Cerebellar cortex (tissue), 1 donor: Measurements from ENCODE around the gene CISD3.

Experiments used
- DNase-seq: peaks from one replicate; pipeline ENCODE4 v3.0.0-alpha.2; 2015; ENCODE audit warnings: low spot score

Gene CISD3

DNA sequence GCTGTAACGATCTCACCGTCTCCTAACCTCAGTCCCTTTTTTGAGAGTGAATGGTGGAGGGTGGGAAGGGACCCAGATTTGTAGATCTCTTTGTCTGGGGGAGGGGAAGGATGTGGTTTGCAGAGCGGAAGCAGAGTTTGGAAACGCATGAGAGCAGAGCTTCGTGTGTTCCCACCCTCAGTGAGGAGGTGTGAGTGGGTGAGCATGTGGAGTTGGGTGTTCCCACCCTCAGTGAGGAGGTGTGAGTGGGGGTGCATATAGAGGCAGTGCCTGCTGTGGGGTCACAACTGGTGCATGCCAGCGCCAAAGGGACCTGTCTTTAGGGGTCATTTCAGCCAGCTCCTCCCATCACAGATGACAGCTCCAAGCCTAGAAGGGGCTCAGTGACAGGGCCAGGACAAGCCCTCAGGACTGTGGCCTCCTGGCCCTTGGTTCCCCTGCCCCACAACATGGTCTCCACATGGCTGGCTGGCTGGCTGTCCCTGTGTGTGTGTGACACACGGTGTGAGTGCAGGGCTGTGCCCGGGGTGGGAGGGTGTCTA lies 1.8 kb upstream of the CISD3 start:
- DNase-seq, result no peak

DNA sequence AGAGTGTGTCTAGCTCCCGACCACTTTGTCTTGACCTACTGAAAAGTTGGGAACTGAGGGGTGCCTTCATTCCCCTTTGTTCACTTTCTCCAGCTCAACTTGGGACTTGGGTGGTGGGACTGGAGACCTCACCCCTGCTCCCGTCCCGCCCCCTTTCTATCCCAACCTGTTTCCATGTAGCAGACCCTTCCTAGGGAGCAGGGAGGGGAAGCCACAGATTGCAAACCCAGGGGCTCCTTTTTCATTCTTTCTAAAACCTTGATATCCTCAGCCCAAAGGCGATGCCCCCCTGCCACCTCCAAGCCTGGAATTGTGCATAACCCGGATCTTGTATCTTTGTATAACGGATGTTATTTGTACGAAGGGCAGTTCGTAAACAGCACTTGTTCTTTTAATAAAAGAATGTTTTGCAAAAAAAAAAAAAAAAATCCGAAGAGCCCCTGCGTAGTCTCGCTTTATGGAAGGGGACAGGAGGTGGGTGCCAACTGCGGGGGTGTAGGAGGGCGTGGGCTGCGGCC lies 714 bp upstream of the CISD3 start:
- no peak for DNase-seq

DNA sequence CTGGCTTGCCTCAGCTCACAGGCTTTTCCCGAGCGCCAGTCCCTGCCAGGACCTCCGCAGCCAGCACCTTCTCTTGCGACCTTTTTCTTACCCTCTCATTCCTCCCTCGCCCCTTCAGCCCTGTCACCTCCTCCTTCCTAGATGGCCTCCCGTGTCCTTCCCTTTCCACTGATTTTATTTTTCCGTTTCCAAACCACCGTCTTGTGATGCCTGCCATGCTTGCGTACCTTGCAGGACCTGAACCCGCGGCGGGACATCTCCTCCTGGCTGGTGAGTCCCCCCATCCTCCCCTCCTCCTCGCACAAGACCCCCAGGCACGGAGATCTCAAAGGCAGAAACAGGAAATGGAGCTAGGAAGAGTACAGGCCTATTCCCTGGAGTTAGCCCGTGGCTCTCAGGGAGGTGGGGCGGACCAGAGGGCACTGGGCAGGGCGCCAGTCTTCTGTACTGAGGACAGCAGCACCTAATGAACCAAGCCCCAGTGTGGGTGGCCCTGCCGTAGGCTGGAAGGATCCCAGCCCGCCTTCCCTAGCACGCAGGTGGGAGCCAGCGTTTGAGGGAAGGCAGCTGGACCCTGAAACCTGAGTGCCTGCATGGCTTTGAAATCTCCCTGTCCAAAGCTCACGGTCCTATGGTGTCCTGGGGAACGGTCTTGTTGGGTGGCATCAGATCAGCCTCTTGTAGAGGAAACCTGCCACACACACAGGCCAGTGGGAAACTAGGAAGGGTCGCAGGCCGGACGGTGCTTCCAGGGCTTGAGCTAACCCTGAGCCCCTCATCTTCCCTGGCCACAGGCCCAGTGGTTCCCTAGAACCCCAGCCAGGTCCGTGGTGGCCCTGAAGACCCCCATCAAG lies 612 bp downstream of the CISD3 start:
- no peak for DNase-seq

DNA sequence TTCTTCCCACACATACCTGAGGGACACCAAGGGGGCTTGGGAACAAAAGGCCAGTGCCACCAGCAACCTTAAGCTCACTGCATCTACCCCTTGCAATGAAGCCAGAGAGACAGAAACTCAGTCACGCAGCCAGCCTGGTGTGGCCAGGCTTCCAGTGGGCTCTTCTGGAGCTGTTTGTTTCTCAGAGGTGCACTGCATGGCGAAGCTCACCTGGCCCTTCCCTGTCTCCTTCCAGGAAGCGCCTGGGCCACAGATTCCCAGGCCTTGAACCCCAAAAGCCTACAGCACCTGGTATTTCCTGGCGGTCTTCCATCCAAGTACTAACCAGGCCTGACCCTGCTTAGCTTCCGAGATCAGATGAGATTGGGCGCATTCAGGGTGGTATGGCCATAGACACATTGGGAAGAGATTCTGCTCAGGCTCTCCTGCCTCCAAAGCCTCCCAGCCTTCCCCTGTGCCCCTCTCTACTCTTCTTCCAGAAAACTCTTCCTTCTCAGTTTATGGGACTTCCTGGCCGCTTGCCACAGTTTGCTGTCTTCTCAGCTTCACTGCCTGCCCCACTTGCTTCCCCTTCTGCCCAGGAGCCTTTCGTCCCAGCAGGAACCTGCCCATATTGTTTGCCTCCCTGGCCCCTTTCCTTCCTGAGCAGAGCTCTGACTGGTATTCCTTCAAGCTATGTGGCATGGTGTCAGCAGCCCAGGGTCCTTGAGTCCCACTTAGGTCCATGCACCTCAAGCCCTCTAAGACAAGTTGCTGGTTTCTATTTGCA lies 1.6 kb downstream of the CISD3 start:
- DNase-seq, result no peak

DNA sequence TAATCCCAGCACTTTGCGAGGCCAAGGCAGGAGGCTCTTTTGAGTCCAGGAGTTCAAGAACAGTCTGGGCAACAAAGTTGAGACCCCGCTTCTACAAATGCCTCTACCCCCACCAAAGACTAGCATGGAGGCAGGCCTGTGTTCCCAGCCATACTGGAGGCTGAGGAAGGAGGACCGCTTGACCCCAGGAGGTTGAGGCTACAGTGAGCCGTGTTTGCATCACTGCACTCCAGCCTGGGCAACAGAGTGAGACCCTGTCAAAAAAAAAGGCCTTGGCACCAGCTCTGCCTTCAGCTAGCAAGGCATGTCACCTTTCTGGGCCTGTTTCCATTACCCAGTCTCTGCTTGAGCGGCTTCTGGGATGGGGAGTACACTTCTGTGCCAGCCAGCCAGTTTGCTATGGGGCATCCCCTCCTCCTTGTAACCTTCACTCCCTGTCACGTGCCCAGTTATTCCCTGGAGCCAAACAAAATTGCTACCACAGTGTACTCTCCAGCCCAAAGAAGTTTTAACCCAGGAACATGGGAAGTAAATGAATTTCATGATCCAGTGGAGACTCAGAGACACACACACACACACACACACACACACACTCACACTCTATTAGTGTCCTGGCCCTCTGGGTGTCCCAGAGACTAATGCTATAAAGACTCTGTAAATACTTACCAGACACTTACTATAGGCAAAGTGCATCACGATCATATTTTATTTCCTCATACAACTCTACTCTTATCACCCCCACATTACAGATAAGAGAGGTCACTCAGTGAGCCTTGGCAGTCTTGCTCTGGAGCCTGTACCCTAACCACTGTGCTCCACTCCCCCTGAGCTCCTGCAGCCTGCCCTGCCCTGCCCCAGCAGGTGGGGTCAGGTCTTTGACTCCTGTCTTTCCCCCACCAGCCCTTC lies 2.5 kb downstream of the CISD3 start:
- DNase-seq, result no peak

DNA sequence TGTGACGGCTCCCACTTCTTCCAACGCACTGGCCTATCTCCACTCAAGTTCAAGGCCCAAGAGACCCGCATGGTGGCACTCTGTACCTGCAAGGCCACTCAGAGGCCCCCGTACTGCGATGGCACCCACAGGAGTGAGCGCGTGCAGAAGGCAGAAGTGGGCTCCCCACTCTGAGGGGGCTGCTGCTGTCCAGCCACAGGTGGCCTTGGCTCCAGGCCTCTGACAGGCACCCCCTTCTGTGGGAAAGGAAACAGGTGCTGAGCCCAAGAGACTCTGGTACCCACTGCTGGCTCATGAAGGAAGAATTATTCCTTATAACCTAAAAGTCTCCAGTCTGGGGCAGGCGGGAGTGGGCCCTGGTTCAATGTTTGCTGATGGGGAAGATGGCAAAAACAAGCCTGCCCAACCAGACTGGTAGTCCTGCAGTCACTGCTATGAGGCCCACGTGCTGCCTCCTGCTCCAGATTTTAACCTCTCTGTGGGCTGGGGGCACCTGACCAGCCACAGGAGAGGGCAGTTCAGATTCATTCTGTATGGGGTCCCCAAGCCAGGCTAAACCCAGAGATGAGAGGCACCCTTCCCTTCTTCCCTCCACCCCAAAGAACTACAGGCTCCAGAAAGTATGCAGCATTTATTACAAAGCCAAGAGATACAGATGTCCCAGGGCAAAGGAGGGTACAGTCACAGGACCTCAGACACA lies 3.3 kb downstream of the CISD3 start:
- no peak for DNase-seq

DNA sequence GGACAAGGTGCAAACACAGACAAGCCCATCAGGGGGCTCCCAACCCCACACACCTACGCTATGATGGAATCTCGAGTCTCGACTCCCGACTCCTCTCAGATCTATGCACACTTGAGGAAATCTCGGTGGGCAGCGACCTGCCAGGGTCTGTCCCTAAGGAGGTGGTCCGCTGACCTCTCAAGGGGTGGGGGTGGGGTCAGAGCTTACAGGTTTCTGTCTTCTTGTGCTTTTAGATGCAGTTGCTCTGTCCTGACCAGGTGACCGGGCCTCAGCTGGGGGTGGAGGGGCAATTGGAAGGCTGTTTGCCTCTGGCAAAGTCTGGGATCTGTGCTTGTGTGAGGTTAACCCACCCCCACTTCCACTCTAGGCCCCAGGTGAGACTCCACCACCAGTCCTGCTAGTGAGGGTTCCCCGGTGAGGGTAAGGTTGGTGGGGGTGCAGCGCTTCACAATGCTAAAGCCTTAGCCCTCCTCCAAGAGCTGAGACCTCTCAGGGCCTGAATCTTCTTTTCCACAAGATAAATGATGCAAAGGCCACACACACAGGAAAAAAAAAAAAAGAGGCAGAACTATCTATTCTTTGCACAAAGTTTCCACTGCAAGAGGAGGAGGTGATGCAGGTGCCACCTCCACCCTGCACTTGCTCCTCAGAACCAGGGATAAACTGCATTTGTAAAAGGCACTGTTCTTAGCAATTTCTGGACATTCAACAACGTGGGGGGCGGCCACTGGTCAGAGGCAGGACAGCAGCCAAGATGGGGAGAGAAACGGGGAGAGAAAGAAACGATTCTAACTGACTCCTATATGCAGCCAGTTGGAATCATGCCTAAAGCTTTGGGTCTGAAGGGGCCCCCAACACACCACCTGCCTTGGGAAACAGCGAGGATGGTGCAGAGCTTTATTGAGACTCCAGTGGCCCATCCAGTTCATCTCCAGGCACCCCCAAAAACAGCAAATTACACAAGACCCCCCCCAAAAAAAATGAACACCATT lies 4.1 kb downstream of the CISD3 start:
- peak; percentile 70 for DNase-seq

DNA sequence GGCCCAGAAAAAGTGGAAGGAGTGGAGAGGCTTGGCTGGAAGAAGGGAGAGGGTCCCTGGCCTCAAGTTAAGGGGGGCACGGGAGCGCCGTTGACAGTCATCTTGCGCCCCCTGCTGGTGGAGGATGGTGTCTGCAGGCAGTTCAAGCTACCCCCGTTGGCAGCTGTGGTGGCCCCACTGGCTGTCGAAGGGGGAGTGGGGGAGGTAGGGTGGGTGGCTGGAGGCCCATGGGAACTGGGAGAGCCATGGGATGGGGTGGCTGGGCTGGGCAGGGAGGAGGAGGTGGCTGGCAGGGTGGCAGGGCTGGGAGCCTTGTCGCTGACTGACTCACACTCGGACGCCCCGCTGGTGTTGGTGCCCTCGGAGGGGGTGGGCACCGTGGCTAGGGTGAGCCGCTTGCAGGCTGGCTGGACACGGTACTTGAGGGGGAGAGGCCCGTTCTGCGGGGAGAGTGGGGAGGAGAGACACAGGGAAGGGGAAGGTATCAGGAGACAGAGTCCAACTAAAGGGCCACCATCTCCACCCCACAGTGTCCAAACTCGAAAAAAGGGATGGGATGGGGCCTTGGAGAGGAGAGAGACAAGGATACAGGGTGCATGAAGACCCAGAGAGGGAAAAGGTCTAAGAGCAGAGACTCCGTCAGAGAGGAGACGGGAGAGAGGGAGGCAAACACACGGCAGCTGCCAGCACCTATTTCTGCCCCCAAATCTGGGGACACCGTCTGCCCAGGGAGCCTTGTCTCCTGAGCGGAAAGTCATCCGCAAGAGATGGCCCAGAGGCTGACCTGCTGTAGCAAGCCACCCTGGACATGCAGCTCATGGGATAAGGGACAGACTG lies 5.2 kb downstream of the CISD3 start:
- no peak for DNase-seq

DNA sequence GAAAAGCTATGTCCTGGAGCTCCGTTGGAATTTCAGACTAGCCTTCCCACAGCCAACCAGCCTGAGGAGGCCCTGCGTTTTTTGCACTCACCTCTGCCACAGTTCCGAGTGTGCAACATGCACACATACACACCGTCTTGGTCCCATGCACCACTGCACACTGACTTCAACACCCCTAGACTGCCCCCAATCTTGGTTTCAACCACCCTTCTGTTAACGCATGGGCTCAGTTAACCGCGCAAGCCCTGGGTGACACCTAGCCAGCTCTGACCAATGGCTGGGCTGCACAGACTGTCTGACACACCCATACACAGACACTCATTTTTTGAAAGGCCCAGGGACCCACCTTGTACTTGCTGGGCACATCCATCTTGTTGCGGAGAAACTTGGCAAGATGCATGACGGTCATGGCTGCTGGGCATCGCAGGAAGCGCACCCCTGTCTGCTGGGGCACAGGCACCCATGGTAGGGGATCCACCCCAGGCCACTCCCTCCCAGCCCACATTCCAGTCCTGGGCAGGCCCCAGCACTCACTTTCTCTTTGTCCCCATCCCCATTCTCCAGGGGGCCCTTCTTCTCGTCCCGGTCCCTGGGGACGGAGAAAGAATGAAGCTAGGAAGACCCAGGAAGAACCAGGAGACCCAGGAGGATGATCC lies 8.0 kb downstream of the CISD3 start:
- no peak for DNase-seq

DNA sequence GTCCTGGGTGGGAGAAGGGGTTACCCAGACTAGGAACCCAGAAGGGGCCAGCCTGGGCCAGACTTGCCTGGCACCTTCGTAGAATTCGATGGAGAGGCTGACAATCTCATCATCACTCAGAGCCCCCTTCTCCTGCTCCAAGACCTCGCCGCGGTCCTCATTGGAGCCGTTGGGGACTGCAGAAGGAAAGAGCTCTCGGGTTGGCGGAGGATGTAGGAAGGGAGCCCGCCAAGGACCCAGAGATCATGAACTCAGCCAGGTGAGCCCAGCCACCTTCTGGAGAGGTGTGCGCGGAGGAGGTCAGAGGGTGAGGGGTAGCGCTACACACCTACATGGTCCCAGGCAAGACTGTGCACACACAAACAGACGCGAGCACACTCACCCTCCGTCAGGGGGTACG lies 8.5 kb downstream of the CISD3 start:
- DNase-seq, result no peak

DNA sequence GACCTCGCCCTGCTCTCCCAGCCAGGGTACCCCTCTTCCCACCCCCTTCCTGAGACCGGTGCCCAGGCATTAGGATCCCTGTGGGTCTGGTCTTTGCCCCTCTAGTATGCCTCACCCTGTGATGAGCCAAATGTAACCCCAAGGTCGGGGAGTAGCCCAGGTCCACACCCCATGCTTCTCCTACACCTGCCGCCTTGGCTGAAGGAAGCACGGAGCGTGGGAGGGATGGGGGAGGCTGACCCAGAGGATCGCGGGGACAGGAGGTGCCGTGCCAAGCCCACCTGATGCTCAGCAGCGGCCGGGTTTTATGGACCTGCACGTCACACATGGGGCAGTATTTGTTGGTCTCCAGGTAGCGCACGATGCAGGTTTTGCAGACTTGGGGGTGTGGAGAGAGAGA lies 9.2 kb downstream of the CISD3 start:
- DNase-seq, result no peak

DNA sequence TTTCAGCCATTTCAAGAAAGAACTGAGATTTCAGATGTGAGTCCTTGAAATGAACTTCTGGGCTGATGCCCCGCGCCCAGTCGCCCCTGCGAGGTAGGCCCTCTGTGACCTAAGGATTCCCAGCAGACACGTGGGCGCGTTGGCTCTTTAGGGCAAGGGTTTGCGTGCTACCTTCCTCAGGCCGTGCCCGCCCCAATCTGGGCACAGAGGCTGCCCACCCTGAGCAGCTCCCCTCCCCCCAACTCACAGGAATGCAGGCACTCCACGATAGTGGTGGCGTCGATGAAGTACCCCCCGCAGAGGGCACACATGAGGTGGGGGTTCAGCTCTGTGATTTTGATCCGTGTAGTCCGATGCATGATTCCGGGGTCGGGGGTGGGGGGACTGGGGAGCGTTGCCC lies 9.9 kb downstream of the CISD3 start:
- DNase-seq, result no peak

DNA sequence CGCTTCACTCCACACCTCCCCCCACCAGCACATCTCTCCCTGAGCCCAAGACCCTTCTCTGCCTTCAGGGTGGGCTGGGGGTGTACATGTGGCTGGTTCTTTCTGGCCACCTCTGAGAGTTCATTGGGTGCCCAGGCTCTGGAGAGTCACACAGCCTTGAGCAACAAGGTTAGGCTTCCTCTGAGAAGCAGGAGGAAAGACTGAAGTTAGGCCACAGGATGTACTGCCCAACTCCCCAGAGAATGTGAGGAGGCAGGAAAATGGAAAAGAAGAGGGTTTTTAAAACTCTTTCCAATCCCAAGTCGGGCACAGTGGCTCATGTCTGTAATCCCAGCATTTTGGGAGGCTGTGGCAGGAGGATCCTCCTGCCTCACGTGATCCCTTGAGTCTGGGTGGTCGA lies 10.7 kb downstream of the CISD3 start:
- no peak for DNase-seq

DNA sequence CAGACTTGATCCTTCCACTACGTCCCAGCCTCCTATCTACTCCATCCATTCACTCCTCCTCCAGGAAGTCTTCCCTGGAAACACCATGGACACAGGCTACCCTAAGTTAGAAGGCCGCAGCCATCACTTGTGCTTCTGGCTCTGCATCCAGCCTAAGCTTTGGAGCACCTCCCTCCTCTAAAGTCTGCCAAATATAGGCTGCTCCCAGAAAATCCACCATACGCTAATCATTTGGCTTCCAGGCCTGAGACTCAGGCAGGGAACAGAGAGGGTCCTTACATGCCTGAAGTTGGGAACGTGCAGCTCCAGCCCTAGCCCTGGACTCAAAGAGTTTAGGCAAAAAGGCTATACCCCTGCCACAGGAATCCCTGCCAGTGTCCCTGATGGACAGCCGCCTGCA lies 11.3 kb downstream of the CISD3 start:
- no peak for DNase-seq

DNA sequence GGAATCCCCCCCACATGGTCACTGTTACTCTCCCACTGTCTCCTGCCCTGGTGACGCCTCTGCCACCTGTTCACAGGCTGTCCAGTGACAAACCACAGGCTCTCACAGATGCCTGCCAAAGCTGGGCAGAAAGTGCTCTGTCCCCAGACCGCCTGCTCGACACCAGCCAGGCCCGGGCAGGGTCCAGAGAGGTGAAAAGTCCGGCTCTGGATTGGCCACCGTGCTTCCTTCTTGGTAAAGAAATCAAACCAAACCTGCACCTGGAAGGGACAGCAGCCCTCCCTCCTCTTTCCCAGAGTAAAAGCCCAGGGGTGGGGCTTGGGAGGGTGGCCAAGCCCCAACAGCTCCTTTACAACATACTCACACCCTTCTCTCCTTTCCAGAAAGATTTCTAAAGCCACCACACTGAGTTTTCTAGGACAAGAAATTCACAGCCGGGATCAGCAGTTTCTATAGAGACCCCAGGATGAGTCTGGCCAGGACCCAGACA lies 11.8 kb downstream of the CISD3 start:
- DNase-seq, result no peak

DNA sequence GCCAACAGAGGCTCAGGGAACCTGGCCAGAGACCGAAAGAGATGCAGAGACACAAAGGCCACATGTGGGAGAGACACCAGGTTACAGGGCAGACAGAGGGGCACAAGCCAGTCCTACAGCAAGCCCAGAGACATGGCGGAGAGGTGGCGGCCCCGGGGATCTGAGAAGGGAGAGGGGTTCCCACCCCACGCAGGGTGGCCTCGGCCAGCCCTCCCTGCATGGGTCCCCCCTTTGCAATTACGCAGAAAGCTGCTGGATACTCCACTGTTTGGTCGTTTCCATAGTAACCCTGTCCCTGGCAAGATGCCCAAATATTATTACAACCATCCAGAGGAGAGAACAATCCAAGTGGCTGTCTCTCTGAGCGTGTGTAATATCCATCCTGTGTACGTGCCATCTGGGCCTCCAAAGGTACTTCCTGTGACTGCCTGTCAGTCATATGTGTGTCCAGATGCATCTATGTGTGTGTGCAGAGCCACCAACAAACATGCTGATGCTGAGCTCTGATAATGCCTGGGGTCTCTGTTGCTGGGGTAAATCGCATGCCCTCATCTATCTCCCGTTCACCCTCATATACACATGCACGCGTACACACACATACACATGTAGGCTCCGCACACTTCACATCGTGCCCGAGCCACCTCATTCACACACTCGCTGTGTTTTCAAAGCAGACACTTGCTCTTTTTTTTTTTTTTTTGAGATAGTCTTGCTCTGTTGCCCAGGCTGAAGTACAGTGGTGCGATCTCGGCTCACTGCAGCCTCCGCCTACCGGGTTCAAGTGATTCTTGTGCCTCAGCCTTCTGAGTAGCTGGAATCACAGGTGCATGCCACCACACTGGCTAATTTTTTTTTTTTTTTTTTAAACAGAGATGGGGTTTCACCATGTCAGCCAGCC lies 12.5 kb downstream of the CISD3 start:
- DNase-seq, result peak; percentile 88

DNA sequence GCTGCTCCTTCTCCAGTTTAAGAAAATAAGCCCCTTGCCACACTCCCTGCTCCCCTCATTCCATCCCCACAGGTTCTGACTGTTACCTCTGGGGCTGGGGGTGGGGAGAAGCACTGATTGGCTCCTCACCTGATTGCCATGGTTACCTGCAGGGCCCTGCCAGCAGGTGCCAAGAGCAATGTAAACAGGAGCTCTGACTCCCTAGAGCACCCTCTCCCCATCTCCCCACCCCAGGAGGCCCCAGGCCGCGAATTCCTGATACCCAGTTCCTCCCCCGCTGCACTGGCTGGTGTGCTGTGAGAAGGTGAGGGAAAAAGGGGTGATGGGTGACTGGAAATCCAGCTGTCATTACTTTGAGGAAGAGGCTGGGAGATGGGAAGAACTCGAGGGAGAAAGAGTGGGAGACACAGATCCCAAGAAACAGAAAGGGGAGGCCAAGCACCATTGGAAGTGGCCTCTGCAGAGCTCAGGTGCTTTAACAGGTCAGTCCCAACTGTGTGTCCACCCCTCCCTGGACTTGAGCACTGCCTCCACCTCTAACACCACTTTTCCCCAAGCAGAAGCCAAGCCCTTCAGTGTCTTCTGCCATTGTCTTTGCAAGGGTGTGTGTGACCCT lies 13.5 kb downstream of the CISD3 start:
- no peak for DNase-seq
